ENCODE data around the gene CRCP. TPM values are rescaled to one million over a fixed set of nuclear protein-coding genes. Genes with fewer than 3 reads are reported as not detected.
A peak's percentile ranks its signal among the peaks of the same experiment; 100 is the strongest.

Gene CRCP
- total and polyA plus RNA-seq, 2 of the 13 experiments (the other 11 are each of a cell fraction or from before 2014, with no cell fraction given): 22.7 to 31.0 TPM

- TF ChIP-seq ZHX2 (IDR thresholded peaks at IDR 0.05; ENCODE audit: low read depth) (no peak), ZHX2 (CRISPR knock-in tag; IDR thresholded peaks at IDR 0.05; ENCODE audit: borderline replicate concordance) (no peak), NCOA2 (CRISPR knock-in tag; IDR thresholded peaks at IDR 0.05) (0 out of 2 replicates have a peak, but pooled peaks have one; percentile 13), FOXO1 (CRISPR knock-in tag; IDR thresholded peaks at IDR 0.05) (peak; percentile 19; the same call in 1 of the 2 replicates), TIGD3 (CRISPR knock-in tag; IDR thresholded peaks at IDR 0.05; ENCODE audit: borderline replicate concordance) (no peak; the same call in 1 of the 2 replicates), ZNF614 (CRISPR knock-in tag; IDR thresholded peaks at IDR 0.05; ENCODE audit: borderline replicate concordance) (no peak; the same call in 1 of the 2 replicates), FOXJ3 (CRISPR knock-in tag; IDR thresholded peaks at IDR 0.05; ENCODE audit: borderline replicate concordance) (no peak), NFIB (CRISPR knock-in tag; IDR thresholded peaks at IDR 0.05; ENCODE audit: borderline replicate concordance) (no peak), THRA (CRISPR knock-in tag; IDR thresholded peaks at IDR 0.05; ENCODE audit: borderline replicate concordance) (no peak; the same call in 1 of the 2 replicates), REL (CRISPR knock-in tag; conservative IDR thresholded peaks at IDR 0.05) (no peak)
- TF ChIP-seq, protein P1, sequence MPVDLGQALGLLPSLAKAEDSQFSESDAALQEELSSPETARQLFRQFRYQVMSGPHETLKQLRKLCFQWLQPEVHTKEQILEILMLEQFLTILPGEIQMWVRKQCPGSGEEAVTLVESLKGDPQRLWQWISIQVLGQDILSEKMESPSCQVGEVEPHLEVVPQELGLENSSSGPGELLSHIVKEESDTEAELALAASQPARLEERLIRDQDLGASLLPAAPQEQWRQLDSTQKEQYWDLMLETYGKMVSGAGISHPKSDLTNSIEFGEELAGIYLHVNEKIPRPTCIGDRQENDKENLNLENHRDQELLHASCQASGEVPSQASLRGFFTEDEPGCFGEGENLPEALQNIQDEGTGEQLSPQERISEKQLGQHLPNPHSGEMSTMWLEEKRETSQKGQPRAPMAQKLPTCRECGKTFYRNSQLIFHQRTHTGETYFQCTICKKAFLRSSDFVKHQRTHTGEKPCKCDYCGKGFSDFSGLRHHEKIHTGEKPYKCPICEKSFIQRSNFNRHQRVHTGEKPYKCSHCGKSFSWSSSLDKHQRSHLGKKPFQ (CRISPR knock-in tag; IDR thresholded peaks at IDR 0.05; ENCODE audit: insufficient replicate concordance): peak; percentile 82
- TF ChIP-seq, protein P2, sequence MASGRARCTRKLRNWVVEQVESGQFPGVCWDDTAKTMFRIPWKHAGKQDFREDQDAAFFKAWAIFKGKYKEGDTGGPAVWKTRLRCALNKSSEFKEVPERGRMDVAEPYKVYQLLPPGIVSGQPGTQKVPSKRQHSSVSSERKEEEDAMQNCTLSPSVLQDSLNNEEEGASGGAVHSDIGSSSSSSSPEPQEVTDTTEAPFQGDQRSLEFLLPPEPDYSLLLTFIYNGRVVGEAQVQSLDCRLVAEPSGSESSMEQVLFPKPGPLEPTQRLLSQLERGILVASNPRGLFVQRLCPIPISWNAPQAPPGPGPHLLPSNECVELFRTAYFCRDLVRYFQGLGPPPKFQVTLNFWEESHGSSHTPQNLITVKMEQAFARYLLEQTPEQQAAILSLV (CRISPR knock-in tag; IDR thresholded peaks at IDR 0.05; ENCODE audit: borderline replicate concordance): peak; percentile 88
- TF ChIP-seq, protein P3, sequence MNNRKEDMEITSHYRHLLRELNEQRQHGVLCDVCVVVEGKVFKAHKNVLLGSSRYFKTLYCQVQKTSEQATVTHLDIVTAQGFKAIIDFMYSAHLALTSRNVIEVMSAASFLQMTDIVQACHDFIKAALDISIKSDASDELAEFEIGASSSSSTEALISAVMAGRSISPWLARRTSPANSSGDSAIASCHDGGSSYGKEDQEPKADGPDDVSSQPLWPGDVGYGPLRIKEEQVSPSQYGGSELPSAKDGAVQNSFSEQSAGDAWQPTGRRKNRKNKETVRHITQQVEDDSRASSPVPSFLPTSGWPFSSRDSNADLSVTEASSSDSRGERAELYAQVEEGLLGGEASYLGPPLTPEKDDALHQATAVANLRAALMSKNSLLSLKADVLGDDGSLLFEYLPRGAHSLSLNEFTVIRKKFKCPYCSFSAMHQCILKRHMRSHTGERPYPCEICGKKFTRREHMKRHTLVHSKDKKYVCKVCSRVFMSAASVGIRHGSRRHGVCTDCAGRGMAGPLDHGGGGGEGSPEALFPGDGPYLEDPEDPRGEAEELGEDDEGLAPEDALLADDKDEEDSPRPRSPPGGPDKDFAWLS (CRISPR knock-in tag; IDR thresholded peaks at IDR 0.05; ENCODE audit: borderline replicate concordance): 0 out of 2 replicates have a peak, but pooled peaks have one; percentile 36
These were observed at the start of gene CRCP (continued) for GRCh38 chr7:66114743-66115649.

Measured in HepG2 (cell line).